Activated naive CD4-positive, alpha-beta T cell treated with anti-CD3 and anti-CD28 coated beads for 36 hours (primary cell): ENCODE data around the gene CALM3. TPM values are rescaled to one million over a fixed set of nuclear protein-coding genes. Genes with fewer than 3 reads are reported as not detected.
A peak's percentile ranks its signal among the peaks of the same experiment; 100 is the strongest.
"Not testable (repeated sequence)": the region's sequence is repeated elsewhere in the genome, so short reads cannot be mapped to it uniquely, and the experiment has no call there.

ENCODE experiments used
- CTCF ChIA-PET: fragments of 350-600 bp; sonication (Branson Sonifier 250); formaldehyde crosslinking; loops from one replicate; lab custom pipeline; 2021; ENCODE audit warnings: antibody characterized with exemption; lab: Charles Lee
- DNase-seq: peaks from one replicate; pipeline ENCODE4 v3.0.0-alpha.2; 2020
- H3K27ac Mint-ChIP-seq: one replicate; pipeline ENCODE4 v1.8.0; 2021; ENCODE audit warnings: mild to moderate bottlenecking, mixed read lengths
- H3K27me3 Mint-ChIP-seq: one replicate; pipeline ENCODE4 v1.8.0; 2021; ENCODE audit warnings: low read depth, mixed read lengths
- H3K36me3 Mint-ChIP-seq: one replicate; pipeline ENCODE4 v1.8.0; 2021; ENCODE audit warnings: low read depth, mixed read lengths
- H3K4me1 Mint-ChIP-seq: one replicate; pipeline ENCODE4 v1.8.0; 2021; ENCODE audit warnings: low read depth, mixed read lengths
- H3K4me3 Mint-ChIP-seq: one replicate; pipeline ENCODE4 v1.8.0; 2021; ENCODE audit warnings: mild to moderate bottlenecking, moderate library complexity, mixed read lengths
- H3K9me3 Mint-ChIP-seq: one replicate; pipeline ENCODE4 v1.8.0; 2021; ENCODE audit warnings: mixed read lengths
- intact Hi-C: fragments of 100-400 bp; cut with micrococcal nuclease; formaldehyde crosslinking; loops from one replicate; pipeline ENCODE4 v1.15.1; 2023
- total RNA-seq, 2 experiments: library from RNA; stranded (reverse); gene quantifications; one replicate each; pipeline ENCODE4 v1.2.3, GENCODE V29; 2021

The CALM3 gene
- total RNA-seq = 100 to 1,000 TPM; 482 to 500 TPM

GRCh38 chr19:46601318-46602224 lies at the start of gene CALM3:
Gene CALM3 (plus strand): TSS chr19:46601330. CDS start chr19:46601435, 105 bp downstream.
- peaks cover 37% of the 10 kb centered on the region for H3K4me1 Mint-ChIP-seq
- H3K4me3 Mint-ChIP-seq = peak within 1 kb of the TSS; percentile 96
- no peak for DNase-seq
- H3K27me3 Mint-ChIP-seq = no peaks in the 10 kb centered on the region
- intact Hi-C loops = loop anchor here (1.0 to 2.0 kb wide), 4 partner anchors 33 to 259 kb away; partner anchors contain the start of genes ARHGAP35 and SLC1A5
- CTCF ChIA-PET = interaction anchor here (1.7 to 3.6 kb wide), 5 partner anchors 10 to 62 kb away, joined by 4 to 21 read pairs (median 9); partner anchors contain the start of gene DACT3
- peaks cover 9% of the 10 kb centered on the region for H3K9me3 Mint-ChIP-seq
- H3K36me3 Mint-ChIP-seq = peaks cover 19% of the 10 kb centered on the region
- peak within 1 kb of the TSS; percentile 100 for H3K27ac Mint-ChIP-seq

DNA sequence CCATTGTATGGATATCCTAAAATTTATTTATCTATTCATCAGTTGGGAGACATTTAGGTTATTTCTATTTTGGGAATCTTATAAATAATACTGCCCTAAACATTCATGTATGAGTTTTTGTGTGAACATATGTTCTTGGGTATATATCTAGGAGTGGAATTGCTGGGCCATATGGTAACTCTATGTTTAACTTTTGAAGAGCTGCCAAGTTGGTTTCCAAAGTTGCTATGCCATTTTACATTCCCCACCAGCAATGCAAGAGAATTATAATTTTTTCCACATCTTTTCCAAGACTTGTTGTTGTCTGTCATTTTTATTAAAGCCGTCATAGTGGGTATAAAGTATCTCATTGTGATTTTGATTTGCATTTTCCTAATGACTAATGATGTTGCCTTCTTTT lies 48.2 kb upstream of the CALM3 start:
- Mint-ChIP-seq H3K27me3 (no peaks in the 10 kb centered on the region), H3K4me3 (no peak overlapping the region), H3K9me3 (peaks cover 22% of the 10 kb centered on the region), H3K27ac (no peak overlapping the region), H3K4me1 (no peaks in the 10 kb centered on the region), H3K36me3 (peaks cover 5% of the 10 kb centered on the region)
- no peak for DNase-seq
- intact Hi-C loops = no loop called here
- CTCF ChIA-PET = interaction anchor here (1.1 kb wide), 1 partner anchor 10 kb away, joined by 3 read pairs; no protein-coding TSS in a partner anchor

GRCh38 chr19:46554161-46554560 lies 47.0 kb upstream of the CALM3 start:
- intact Hi-C loops = no loop called here
- Mint-ChIP-seq H3K27ac (no peak overlapping the region), H3K4me1 (no peaks in the 10 kb centered on the region), H3K4me3 (no peak overlapping the region), H3K36me3 (peaks cover 5% of the 10 kb centered on the region), H3K9me3 (peaks cover 19% of the 10 kb centered on the region), H3K27me3 (no peaks in the 10 kb centered on the region)
- CTCF ChIA-PET = interaction anchor here (1.1 to 1.2 kb wide), 2 partner anchors 16 to 24 kb away, joined by 4 read pairs; no protein-coding TSS in a partner anchor
- DNase-seq = no peak

- H3K4me1 Mint-ChIP-seq = no peaks in the 10 kb centered on the region
- no peaks in the 10 kb centered on the region for H3K27me3 Mint-ChIP-seq
- peaks cover 5% of the 10 kb centered on the region for H3K36me3 Mint-ChIP-seq
- H3K9me3 Mint-ChIP-seq = peaks cover 16% of the 10 kb centered on the region
- no peak overlapping the region for H3K4me3 Mint-ChIP-seq
- H3K27ac Mint-ChIP-seq = no peak overlapping the region
- DNase-seq = no peak
- CTCF ChIA-PET = no interaction called here
- intact Hi-C loops = no loop called here
Measured at GRCh38 chr19:46555628-46556280, 45.4 kb upstream of the CALM3 start.

DNA sequence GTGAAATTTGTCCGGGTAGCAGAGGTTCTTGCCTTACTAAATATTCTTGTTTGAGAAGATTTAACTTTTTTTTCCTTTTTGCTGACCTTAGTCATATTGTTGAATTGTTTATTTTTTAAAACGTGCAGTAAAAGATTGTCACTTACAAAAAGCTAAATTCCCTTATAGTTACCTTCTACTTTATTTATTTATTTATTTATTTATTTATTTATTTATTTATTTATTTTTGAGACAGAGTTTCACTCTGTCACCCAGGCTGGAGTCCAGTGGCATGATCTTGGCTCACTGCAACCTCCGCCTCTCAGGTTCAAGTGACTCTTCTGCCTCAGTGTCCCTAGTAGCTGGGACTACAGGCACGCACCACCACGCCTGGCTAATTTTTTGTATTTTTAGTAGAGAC lies 44.7 kb upstream of the CALM3 start:
- DNase-seq, intact Hi-C loops, H3K27me3 Mint-ChIP-seq, H3K27ac Mint-ChIP-seq, H3K4me3 Mint-ChIP-seq, H3K4me1 Mint-ChIP-seq, H3K36me3 Mint-ChIP-seq: not testable (repeated sequence)
- H3K9me3 Mint-ChIP-seq = peaks cover 12% of the 10 kb centered on the region
- CTCF ChIA-PET = interaction anchor here (1.1 kb wide), 1 partner anchor 23 kb away, joined by 3 read pairs; no protein-coding TSS in a partner anchor

DNA sequence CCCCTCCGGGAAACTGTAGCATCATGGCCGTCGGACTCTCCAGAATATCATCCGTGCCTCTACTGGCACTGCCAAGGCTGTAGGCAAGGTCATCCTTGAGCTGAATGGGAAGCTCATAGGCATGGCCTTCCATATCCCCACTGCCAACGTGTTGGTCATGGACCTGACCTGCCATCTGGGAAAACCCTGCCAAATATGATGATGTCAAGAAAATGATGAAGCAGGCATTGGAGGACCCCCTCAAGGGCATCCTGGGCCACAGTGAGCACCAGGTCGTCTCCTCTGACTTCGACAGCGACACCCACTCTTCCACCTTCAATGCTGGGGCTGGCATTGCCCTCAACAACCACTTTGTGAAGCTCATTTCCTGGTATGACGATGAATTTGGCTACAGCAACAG lies 41.9 kb upstream of the CALM3 start:
- H3K27ac Mint-ChIP-seq = no peak overlapping the region
- intact Hi-C loops = no loop called here
- peaks cover 7% of the 10 kb centered on the region for H3K9me3 Mint-ChIP-seq
- no peak for DNase-seq
- no peaks in the 10 kb centered on the region for H3K4me1 Mint-ChIP-seq
- H3K36me3 Mint-ChIP-seq = no peaks in the 10 kb centered on the region
- CTCF ChIA-PET = no interaction called here
- no peak overlapping the region for H3K4me3 Mint-ChIP-seq
- H3K27me3 Mint-ChIP-seq = no peaks in the 10 kb centered on the region

GRCh38 chr19:46559675-46560074 lies 41.5 kb upstream of the CALM3 start:
- H3K27ac Mint-ChIP-seq, H3K36me3 Mint-ChIP-seq, CTCF ChIA-PET, H3K4me1 Mint-ChIP-seq, intact Hi-C loops, DNase-seq, H3K27me3 Mint-ChIP-seq, H3K9me3 Mint-ChIP-seq, H3K4me3 Mint-ChIP-seq: not testable (repeated sequence)

DNA sequence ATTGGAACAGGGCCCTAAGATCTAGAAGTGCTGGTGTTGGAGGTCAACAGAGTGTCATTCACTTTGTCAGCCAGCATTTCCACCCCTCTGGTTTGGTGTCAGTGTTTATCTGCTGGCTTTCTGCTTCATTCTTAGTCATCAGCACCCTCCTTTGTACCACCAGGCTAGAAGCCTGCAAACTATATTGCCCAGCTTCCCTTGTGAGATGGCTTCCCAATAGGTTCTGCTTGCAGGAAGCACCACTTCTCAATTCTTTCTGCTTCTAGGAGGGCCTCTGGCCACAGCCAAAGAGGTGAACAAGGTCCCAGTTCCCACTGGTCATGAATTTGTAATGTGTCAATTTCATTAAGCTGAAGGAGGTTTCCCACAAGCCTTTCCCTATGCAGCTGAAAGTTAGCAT lies 36.4 kb upstream of the CALM3 start:
- Mint-ChIP-seq H3K4me3 (no peak overlapping the region), H3K4me1 (no peaks in the 10 kb centered on the region), H3K27ac (no peak overlapping the region)

GRCh38 chr19:46571495-46571894 lies 29.6 kb upstream of the CALM3 start:
- peak; percentile 53 for DNase-seq
- Mint-ChIP-seq H3K36me3 (no peaks in the 10 kb centered on the region), H3K4me1 (peaks cover 14% of the 10 kb centered on the region), H3K9me3 (no peaks in the 10 kb centered on the region), H3K4me3 (no peak overlapping the region), H3K27me3 (no peaks in the 10 kb centered on the region), H3K27ac (no peak overlapping the region)
- intact Hi-C loops = no loop called here
- CTCF ChIA-PET = interaction anchor here (0.7 kb wide), 1 partner anchor 182 kb away, joined by 3 read pairs; no protein-coding TSS in a partner anchor

More for the DNA sequence above, 36.4 kb upstream of the CALM3 start:
- no peaks in the 10 kb centered on the region for H3K27me3 Mint-ChIP-seq
- CTCF ChIA-PET = no interaction called here
- intact Hi-C loops = no loop called here
- H3K9me3 Mint-ChIP-seq = no peaks in the 10 kb centered on the region
- H3K36me3 Mint-ChIP-seq = no peaks in the 10 kb centered on the region
- no peak for DNase-seq

GRCh38 chr19:46573679-46574498 lies 27.2 kb upstream of the CALM3 start:
- no peak for DNase-seq

GRCh38 chr19:46574533-46574932 lies 26.6 kb upstream of the CALM3 start:
- Mint-ChIP-seq H3K4me3 (no peak overlapping the region), H3K4me1 (peaks cover 24% of the 10 kb centered on the region), H3K27ac (no peak overlapping the region), H3K36me3 (no peaks in the 10 kb centered on the region), H3K27me3 (no peaks in the 10 kb centered on the region), H3K9me3 (no peaks in the 10 kb centered on the region)
- CTCF ChIA-PET = interaction anchor here (1.1 to 1.3 kb wide), 2 partner anchors 45 to 58 kb away, joined by 3 to 4 read pairs; no protein-coding TSS in a partner anchor
- peak; percentile 57 for DNase-seq
- intact Hi-C loops = no loop called here

More at GRCh38 chr19:46573679-46574498, 27.2 kb upstream of the CALM3 start:
- Mint-ChIP-seq H3K4me3 (no peak overlapping the region), H3K4me1 (peaks cover 19% of the 10 kb centered on the region), H3K27ac (no peak overlapping the region), H3K9me3 (no peaks in the 10 kb centered on the region), H3K36me3 (no peaks in the 10 kb centered on the region), H3K27me3 (no peaks in the 10 kb centered on the region)
- intact Hi-C loops = no loop called here
- CTCF ChIA-PET = interaction anchor here (0.6 to 1.3 kb wide), 3 partner anchors 44 to 263 kb away, joined by 3 to 4 read pairs (median 4); no protein-coding TSS in a partner anchor
